HFFc6 (cell line): ENCODE data around the gene SDCCAG8. TPM values are rescaled to one million over a fixed set of nuclear protein-coding genes. Genes with fewer than 3 reads are reported as not detected.

Source experiments
- DNase-seq: peaks from one replicate; pipeline ENCODE4 v3.0.0-alpha.2; 2018
- H3K27ac Mint-ChIP-seq: 2 replicates; pipeline ENCODE4 v1.8.0; 2020; ENCODE audit warnings: mild to moderate bottlenecking, mixed read lengths
- H3K27me3 Mint-ChIP-seq: 2 replicates; pipeline ENCODE4 v1.8.0; 2021; ENCODE audit warnings: mild to moderate bottlenecking, moderate library complexity, mixed read lengths; ENCODE audit not compliant: insufficient read depth
- H3K36me3 Mint-ChIP-seq: 2 replicates; pipeline ENCODE4 v1.8.0; 2021; ENCODE audit warnings: low read depth, mixed read lengths
- H3K4me1 Mint-ChIP-seq: 2 replicates; pipeline ENCODE4 v1.8.0; 2020; ENCODE audit warnings: low read depth, mixed read lengths
- H3K4me3 Mint-ChIP-seq: 2 replicates; pipeline ENCODE4 v1.8.0; 2020; ENCODE audit warnings: mild to moderate bottlenecking, moderate library complexity, mixed read lengths
- H3K9me3 Mint-ChIP-seq: 2 replicates; pipeline ENCODE4 v1.8.0; 2020; ENCODE audit warnings: mild to moderate bottlenecking, mixed read lengths
- total RNA-seq, 6 experiments: library from RNA; stranded (reverse); fragmentation: NEBNext Ultra II Directional; extraction: Animal tissue kit (Norgen Biotek cat#: 25700); gene quantifications; 2 replicates in 1 of 6; 3 replicates in 5 of 6; pipeline ENCODE4 v1.2.3, GENCODE V29; 2021
- TF ChIP-seq, protein P1 (sequence below): fragments of 200-600 bp; sonication (generic); IDR thresholded peaks from 2 replicates; pipeline ENCODE4 v1.5.0; 2021; ENCODE audit warnings: antibody characterized with exemption, mild to moderate bottlenecking

Gene SDCCAG8
- total RNA-seq, 6 experiments from 2014 or later = 22.3 to 31.2 (median 26.1) TPM

DNA sequence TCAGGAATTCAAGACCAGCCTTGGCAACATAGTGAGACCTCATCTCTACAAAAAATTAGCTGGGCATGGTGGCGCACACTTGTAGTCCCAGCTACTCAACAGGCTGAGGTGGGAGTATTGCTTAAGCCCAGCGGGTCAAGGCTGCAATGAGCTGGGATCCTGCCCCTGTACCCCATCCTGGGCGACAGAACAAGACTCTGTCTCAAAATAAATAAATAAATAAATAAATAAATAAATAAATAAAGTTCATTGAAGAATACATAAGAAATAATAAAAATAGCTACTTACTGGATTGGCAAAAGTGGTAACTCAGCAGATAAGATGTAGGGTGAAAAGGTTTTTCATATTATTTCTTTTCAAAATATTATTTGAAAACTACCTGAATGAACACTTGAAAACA is 6.6 kb upstream of the SDCCAG8 start:
- Mint-ChIP-seq H3K4me3 (no peak overlapping the region), H3K9me3 (no peaks in the 10 kb centered on the region), H3K36me3 (peaks cover 5% of the 10 kb centered on the region), H3K27ac (no peak overlapping the region), H3K27me3 (no peaks in the 10 kb centered on the region; the same call in 1 of the 2 replicates), H3K4me1 (peaks cover 66% of the 10 kb centered on the region)
- TF ChIP-seq, protein P1, sequence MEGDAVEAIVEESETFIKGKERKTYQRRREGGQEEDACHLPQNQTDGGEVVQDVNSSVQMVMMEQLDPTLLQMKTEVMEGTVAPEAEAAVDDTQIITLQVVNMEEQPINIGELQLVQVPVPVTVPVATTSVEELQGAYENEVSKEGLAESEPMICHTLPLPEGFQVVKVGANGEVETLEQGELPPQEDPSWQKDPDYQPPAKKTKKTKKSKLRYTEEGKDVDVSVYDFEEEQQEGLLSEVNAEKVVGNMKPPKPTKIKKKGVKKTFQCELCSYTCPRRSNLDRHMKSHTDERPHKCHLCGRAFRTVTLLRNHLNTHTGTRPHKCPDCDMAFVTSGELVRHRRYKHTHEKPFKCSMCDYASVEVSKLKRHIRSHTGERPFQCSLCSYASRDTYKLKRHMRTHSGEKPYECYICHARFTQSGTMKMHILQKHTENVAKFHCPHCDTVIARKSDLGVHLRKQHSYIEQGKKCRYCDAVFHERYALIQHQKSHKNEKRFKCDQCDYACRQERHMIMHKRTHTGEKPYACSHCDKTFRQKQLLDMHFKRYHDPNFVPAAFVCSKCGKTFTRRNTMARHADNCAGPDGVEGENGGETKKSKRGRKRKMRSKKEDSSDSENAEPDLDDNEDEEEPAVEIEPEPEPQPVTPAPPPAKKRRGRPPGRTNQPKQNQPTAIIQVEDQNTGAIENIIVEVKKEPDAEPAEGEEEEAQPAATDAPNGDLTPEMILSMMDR = no peak
- no peak for DNase-seq

DNA sequence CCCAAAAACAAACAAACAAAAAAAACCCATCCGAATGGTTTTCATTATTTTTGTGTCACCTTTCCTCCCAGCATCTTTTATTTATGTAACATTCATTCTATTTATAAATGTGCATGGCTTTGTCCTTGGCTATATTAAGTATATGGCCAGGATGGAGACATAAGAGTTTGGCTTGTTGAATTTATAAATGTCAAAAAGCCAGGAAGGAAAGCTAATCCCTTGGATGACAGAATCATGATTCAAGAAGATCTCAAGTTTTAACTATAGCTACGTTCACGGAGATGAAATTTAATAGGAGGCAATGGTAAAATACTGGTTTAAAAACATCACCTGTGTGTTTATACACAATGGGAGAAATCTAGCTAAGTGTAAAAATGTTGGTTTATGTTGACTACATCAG is 5.7 kb upstream of the SDCCAG8 start:
- Mint-ChIP-seq H3K4me1 (peaks cover 59% of the 10 kb centered on the region), H3K9me3 (no peaks in the 10 kb centered on the region), H3K4me3 (peak overlapping the region; percentile 83; the same call in 1 of the 2 replicates), H3K27ac (peak overlapping the region; percentile 53), H3K27me3 (no peaks in the 10 kb centered on the region; the same call in 1 of the 2 replicates), H3K36me3 (peaks cover 5% of the 10 kb centered on the region)
- TF ChIP-seq, protein P1 = no peak
- DNase-seq = no peak

DNA sequence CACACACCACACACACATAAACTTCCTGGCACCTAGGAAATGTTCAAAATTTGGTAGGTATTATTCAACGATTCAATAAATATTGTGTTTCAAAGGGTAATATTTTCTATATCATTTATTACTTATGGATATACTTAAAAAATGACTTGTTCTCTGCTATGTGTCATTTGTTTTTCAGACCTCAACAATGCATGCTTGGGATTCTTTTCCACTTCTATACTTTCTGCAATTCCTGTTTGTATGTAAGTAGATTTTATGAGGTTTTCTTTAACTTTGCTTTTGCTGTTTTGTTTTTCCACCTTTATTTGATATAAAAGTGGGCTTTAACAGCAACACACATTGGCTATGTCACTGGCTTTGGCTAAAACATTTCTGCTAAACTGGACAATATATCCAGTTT is 4.3 kb upstream of the SDCCAG8 start:
- Mint-ChIP-seq H3K27me3 (no peaks in the 10 kb centered on the region; the same call in 1 of the 2 replicates), H3K4me3 (peak overlapping the region; percentile 83), H3K36me3 (peaks cover 5% of the 10 kb centered on the region), H3K9me3 (no peaks in the 10 kb centered on the region), H3K27ac (peak overlapping the region; percentile 55), H3K4me1 (peaks cover 56% of the 10 kb centered on the region)
- TF ChIP-seq, protein P1 = no peak
- peak; percentile 4 for DNase-seq

DNA sequence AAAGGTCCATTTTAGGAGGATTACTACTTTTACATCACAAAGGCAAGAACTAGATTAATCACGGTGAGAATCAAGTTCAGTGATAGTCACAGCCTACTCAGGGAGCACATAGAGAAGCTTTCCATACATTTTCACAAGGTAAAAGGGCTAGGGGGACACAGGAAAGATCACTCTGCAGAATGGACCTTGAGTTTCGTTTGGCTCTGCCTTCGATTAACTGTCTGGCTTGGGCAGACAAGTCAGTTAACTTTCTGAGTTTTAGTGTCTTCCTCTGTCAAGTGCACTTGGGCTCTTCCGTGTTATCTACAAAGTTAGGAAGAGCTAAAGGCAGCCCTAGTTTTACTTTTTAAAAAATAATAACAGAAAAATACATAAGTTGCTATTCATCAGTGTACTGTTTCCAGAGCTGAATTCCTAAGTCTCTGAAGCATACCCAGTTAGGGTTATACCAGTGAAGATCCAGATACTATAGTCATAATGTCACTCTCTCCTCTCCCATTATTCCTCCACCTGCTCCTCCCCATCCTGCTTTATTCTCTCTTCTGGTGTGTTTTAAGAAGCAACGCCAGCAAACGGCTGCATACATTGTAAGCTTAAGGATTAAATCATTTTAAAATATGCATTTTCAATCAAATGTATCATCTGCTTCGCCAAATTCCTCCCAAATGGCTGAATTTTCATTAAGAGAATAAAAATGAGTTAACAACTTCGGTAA is 2.5 kb upstream of the SDCCAG8 start:
- peak overlapping the region; percentile 89 for H3K27ac Mint-ChIP-seq
- H3K27me3 Mint-ChIP-seq = no peaks in the 10 kb centered on the region; the same call in 1 of the 2 replicates
- H3K4me3 Mint-ChIP-seq = peak overlapping the region; percentile 95
- TF ChIP-seq, protein P1 = no peak
- H3K36me3 Mint-ChIP-seq = peaks cover 5% of the 10 kb centered on the region
- DNase-seq = peak; percentile 41
- H3K4me1 Mint-ChIP-seq = peaks cover 47% of the 10 kb centered on the region
- no peaks in the 10 kb centered on the region for H3K9me3 Mint-ChIP-seq

DNA sequence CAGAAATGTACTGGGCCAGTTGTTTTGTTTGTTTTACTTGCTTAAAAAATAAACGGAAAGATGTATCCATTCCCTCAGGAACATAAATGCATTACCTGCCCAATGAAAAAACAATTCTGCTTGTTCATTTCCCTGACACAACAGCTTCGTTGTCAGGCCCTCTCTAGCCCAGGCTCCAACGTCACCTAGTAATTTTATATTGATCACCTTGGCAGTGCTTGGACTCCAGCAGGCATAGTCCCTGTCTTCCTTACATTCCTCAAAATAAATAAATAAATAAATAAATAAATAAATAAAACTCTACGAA is 2.0 kb upstream of the SDCCAG8 start:
- Mint-ChIP-seq H3K27ac (peak overlapping the region; percentile 89), H3K27me3 (no peaks in the 10 kb centered on the region; the same call in 1 of the 2 replicates), H3K36me3 (peaks cover 7% of the 10 kb centered on the region), H3K9me3 (no peaks in the 10 kb centered on the region), H3K4me1 (peaks cover 42% of the 10 kb centered on the region), H3K4me3 (peak overlapping the region; percentile 95)
- no peak for DNase-seq
- TF ChIP-seq, protein P1 = no peak
